Fibroblast of skin of abdomen (primary cell): ENCODE measurements around the gene ANG.
"Not testable (repeated sequence)": the region's sequence is repeated elsewhere in the genome, so short reads cannot be mapped to it uniquely, and the experiment has no call there.

Experiments used
- DNase-seq: peaks from one replicate; pipeline ENCODE4 v3.0.0-alpha.2; 2013

Gene ANG

DNA sequence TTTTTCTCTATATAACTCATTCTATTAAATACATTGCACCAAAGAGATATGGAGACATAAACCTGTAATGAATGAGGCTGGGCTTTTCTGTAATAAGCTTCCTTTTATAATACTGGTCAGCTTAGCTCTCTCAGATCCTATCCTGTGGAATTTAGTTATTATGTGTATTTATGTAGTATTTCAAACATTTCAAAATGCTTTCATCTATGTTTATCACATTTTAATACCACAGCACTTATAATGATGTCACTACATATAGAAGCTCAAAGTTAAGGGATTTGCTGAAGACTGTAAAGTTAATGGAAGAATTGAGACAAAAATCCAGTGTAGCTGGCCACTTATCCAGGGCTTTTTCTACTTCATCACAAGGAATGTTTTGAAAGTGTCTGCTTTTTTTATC is 11.4 kb downstream of the ANG start:
- DNase-seq, result no peak

DNA sequence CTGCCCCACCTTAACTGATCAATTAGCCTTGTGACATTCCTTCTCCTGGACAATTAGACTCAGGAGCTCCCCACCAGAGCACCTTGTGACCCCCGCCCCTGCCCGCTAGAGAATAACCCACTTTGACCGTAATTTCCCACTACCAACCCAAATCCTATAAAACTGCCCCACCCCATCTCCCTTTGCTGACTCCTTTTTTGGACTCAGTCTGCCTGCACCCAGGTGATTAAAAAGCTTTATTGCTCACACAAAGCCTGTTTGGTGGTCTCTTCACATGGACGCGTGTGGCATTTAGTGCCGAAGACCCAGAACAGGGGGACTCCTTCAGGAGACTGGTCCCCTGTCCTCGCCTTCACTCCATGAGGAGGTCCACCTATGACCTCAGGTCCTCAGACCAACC is 12.4 kb downstream of the ANG start:
- not testable (repeated sequence) for DNase-seq

DNA sequence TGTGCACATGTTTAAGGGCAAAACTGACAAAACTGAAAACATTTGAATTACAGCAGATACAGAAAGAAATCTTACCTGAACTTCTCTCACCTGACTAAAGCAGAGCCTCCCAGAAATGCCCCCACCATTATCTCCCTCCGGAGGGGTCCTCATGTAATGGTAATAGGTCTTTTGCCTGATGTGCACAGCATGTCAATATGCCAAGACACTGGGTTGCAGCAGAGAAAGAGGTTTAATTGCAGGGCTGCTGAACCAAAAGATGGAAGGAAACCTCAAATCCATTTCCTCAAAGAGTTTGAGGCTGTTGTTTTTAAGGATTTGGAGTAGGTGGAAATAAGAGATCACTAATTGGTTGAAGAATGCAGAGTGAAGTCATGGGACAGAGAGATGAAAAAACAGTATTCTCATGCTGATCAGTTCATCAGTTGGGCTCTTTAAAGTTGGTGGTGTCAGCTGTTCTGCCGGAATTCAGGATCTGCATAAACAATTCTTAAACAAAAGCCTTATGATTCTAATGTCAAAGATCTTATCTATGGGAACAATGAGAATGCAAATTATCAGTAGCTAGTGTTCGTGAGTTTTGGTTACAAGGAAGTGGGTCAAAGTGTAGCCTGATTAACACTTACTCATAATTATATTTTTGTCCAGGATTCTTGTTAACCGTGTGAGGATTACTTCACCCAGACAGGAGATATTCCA is 18.2 kb downstream of the ANG start:
- DNase-seq, result no peak

DNA sequence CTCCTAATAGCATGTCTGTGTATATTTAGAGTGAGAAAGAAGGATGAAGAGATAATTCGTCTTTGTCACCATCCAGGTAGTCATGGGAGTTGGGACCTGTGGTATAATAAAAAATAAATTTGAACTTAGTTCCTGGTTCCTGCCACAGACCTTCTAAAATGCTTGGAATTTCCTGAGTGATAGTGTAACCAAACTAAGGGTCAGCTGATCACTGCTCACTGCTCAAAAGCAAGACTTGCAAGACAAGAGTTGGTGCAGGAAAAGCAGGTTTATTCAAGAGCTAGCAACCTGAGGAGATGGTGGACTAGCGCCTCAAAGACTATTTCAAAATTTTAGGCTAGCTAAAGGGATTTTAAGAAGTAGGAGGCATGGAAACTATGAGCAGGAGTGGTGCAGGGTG is 19.1 kb downstream of the ANG start:
- no peak for DNase-seq

DNA sequence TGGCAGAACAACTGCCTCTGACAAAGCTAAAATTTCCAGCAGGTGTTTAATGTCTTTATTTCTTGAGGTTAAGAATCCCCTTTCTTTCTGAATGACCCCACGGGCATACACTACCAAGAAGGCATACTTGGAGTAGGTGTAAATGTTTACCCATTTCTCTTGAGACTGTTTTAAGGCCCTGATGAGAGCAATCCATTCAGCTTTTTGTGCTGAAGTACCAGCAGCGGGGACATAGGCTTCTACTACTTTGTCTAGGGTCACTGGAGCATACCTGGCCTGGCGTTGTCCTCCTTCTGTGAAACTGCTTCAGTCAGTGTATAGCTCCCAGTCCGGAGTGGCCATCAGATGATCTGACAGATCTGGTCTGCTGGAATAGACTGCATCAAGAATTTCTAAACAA is 22.7 kb downstream of the ANG start:
- no peak for DNase-seq

DNA sequence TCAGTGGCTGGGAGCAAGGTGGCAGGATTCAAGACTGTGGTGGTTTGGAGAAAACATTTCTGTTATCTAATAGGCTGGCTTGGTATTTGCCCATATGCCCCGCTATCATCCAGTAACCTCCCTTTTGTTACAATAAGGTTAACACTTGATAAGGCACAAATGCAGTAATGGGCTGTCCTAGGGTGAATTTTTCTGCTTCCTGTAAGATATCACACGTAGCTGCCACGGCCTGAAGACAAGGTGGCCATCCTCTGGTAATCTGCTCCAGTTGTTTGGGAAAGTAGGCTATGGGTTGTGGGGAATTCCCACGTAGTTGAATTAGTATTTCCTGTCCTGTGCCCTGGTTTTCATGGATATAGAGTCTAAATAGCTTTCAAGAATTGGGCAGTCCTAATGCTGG is 23.1 kb downstream of the ANG start:
- DNase-seq, result no peak

DNA sequence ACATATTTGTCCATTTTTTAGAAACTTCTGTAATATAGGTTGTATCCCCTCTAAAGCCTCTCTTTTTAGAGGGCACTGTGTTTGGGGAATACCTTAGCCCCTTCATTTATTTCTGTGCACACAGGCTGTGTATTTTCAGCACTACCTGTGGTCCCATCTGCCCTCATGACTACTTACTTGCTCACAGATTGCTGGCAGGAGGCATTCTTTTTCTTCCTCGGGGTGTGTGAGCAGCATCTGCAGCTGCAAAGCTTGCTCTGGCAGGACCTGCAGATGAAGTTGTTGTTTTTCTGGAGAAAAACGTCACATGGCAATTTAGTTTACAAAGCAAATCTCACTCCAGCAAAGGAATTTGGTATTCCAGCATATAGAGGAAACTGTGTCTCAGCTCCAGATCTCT is 24.3 kb downstream of the ANG start:
- DNase-seq, result no peak

DNA sequence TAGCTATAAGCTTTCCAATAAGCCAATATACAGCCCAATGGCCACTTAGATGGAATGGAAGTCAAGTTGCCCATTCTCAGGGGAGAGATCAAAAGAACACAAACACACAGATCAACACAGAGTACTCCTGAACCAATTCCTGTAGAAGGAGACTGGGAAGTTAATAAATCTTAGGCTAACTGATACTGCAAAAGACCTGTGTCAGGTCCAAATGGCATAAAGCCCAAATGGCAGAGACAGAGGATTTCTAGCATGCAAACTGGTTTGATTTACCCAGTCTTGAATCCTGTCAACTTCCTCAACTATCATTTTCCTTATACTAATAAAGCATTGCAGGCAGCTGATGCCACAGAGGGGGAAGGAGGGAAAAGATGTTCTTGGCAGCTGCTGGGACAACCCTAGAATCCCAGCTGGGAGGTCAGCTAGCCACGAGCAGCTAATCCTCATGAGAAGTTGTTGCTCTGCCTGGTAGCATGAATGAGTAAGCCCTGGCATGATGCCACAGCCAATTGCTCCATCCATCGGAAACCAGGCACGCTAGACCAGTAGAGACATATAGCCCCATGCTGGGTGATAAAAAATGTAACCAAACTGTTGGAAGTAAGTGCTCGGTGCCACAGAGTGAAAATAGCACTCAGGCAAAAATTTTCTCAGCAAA is 26.2 kb downstream of the ANG start:
- DNase-seq, result peak; percentile 3

DNA sequence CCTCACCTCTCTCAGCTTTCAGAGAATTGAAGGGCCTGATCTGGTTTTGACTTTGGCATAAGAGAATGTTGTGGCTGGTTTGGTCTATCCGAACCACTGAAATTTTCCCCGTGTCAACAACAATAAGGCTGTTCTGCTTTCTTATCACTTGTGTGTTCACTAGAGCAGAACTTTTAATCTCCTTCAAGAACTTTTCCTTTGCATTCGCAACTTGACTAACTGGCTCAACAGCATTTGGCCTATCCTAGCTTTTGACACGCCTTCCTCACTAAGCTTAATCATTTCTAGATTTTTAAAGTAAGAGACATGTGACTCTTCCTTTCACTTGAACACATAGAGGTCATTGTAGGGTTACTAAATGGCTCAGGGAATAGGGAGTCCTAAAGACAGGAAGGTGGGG is 31.2 kb downstream of the ANG start:
- no peak for DNase-seq

DNA sequence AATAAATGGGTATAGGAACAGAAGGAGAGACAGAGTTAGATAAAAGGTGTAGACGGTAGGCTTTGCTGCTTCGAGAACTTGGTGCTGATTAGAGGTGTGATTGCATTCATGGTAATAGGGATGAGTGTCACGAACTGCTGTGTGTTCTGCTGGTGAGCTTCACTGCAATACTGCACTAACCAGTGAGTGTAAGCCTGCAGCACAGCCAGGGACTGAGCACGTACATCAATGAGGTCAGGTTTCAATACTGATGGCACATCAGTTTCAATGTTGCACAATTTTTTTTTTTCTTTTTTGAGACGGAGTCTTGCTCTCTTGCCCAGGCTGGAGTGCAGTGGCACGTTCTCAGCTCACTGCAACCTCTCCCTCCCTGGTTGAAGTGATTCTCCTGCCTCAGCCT is 32.2 kb downstream of the ANG start:
- no peak for DNase-seq

DNA sequence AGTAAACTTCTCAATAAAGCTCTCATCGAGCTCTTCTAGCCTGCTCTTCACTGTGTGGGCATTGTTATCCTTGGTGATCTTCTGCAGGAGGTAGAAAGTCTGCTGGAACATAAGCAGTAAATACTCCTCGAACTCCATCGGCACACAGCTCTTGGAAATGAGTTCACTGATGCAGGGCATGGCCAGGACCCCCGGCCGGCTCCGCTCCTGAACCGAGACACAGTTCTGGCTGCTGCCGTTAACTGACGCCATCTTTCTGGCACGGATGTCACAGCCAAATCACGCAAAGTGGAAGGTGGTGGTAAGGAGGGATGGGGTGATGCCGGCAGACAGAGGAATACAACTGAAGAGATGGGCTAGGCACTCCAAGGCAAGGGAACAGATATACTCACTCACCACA is 33.5 kb downstream of the ANG start:
- DNase-seq, result no peak

DNA sequence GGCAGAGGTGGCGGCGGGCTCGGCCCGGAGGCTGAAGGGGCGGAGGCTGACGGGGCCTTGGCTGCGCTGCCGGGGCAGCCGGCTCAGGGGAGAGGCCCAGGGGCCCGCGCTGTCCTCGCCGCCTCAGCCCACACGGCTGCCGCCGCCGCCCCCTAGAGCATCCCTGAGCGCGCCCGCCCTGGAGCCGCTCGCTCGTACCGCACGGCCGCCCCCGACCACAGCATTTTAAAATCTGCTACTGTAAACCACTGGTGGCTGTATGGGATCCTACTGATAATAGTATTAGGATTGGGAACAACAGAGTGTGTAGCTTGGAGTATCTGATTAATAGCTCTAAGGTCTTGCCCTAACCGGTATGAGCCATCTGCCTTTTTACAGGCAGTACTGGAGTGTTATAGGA is 34.9 kb downstream of the ANG start:
- no peak for DNase-seq

DNA sequence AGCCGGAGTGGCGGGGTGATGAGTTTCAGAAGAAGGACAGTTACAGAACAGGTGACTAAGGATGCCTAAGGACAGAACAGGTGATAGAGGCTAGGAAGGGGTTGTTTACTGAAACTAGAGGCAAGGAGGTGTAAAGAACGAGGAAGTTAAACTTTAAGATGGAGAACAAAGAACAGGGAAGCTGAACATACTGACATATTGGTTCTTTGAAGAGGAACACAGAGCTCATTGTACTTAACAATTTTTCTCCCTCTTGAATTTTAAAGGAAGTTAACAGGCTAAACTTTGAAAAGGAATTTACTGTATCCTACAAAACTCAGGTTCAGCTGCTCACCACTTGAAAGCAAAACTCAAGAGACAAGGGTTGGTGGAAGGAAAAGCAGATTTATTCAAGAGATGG is 37.6 kb downstream of the ANG start:
- not testable (repeated sequence) for DNase-seq

DNA sequence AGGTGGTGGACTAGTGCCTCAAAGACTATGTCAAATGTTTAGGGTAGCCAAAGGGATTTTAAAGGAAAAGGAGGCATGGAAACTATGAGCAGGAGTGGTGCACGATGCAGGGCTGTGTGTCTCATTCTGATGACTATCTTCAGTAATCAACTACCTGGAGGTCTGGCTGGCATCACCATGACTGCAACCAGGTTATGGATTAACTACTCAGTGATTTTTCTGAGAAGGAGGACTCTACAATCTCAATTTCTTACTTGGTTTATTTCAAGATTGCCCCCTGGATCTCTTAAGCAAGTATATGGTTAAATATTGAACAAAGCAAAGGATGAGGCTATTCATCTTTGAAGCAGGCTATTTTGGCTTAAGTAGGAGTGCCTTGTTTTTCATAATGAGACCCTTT is 38.0 kb downstream of the ANG start:
- no peak for DNase-seq

DNA sequence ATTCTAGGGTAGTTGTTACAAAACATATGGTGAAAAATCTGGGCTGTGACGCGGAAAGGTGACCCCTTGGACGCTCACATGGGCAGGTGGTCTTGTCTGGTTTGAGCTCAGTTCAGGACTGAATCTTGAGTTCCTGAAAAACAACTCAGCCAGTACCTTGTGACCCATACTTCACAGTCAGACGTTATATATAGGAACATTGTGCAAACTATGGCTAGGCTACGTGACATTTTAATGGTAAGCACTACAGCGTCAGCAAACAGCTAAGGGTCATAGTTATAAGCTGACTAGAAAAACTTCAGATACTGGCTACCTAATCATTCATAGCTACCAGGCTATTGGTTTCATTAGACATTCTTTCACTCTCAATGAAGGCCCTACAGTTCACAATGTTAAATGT is 42.3 kb downstream of the ANG start:
- no peak for DNase-seq

DNA sequence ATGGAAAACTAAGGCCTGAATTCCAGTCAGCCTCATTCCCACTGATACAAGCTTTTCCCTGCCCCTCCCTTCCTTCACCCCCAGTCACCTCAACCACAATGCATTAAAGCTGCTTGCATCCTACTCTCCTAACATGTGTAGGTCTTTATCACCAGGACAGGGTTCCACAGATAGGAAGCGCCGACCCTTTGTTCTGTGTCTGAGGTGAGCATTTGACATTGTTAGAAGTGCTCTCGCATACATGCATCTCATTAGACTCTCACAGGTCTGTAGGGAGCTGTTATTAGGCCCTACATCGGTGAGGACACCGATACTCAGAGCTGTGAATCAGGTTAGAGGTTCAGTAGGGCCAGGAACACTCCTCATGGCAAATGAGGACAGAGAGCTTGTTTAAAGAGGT is 43.9 kb downstream of the ANG start:
- no peak for DNase-seq

DNA sequence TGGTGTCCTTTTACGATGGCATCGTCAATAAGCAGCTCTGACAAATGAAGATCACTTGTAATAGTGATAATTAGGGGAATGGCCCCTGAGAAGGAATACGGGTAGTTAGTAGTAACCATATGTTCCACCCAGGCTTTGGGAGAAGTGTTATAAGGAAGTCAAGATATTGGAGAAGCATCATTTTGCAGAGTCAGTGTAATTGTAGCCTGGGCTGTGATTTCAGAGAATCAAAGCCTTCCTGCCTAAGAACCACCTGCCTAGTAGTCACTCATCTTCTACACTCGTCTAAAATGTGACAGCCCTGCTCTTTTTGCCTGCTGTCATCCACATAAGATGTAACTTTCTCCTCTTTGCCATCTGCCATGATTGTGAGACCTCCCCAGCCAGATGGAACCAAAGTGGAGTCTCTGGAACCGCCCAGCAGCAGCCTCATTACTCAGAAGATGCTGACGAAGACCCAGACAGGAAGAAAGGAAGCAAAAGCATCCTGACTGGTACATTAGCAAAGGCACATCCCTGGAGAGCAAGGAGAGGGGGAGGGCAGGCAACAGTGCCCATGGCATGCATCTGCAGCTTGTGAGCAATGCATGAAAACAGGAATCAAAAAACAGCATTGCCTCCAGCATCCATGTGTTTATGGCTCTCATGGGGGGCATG is 44.5 kb downstream of the ANG start:
- DNase-seq, result no peak

DNA sequence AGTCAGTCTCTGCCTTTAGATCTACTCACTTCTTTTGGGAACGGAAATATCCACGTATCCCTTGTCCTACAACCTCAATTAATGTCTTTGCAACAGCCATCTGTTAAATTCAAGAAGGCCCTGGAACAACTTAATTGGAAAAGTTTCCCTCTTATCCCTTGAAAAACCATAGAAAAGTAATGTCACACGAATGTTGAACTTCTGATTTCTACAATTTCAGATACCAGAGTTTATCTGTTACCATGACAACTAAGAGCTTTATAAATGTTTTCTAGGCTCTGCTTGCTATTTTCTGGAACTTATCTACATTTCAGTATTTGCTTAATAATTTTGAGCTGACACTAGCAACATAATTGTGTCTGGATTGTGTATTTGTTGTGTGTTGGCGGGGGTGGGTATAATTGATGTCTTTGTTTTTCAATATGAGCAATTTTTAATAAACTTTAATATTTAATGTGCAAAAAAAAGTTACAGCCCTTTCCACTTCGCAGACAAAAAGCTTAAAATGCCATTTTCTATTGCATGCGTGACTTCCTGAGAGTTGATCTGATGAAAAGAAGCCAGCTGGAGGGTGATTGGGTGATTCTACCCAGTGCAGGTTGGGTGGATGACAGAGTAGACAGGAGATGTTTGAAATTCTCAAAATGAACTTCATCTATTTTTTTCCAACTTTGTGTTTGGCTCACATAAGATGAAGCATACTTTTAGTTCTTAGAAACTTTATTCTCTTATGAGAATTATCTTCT is 45.3 kb downstream of the ANG start:
- DNase-seq, result no peak

DNA sequence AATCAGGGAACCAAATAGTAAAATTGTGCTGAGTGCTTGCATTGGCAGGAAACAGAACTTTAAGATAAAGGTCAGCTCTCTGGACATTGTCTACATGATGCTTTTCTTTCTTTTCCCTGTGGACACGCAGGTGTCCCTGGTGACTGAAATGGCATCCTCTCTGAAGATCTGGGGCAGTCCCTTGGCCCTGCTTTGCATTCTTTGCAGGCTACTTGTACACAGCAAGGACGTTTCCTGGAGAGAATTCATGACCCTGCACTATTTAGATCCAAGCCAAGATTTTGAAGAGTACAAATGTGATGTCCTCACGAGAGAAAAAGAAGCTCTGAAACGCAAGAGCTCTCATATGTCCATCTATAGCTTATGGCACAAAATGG is 45.9 kb downstream of the ANG start:
- DNase-seq, result no peak

DNA sequence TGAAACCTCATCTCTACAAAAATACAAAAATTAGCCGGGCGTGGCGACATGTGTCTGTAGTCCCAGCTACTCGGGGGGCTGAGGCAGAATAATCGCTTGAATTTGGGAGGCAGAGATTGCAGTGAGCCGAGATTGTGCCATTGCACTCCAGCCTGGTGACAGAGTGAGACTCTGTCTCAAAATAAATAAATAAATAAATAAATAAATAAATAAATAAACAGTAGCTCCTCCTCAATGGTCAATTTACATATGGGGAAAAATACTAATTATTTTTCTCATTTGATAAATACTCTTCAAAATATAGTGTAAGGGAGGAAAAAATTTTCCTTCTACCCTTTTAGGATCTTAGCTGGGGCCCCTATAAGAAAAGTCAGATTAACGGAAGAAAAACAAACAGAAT is 49.7 kb downstream of the ANG start:
- not testable (repeated sequence) for DNase-seq

DNA sequence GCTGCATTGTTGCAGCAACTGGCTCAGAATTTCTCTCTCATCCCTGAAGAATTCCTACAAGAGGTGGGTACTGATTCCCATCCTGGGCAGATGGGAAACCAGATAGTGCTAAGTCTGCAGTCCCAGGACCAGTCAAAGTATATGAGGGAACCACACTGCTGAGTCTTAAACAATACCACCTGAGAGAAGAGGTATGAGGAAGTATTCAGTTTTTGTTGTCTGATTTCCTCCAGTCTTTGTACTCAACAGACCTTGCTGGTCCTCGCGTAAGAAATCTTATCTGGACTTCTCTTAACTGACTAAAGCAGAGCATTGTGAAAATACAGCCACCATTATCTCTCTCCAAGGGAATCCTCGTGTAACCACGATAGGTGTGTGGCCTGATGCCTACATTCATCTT is 53.6 kb downstream of the ANG start:
- no peak for DNase-seq

DNA sequence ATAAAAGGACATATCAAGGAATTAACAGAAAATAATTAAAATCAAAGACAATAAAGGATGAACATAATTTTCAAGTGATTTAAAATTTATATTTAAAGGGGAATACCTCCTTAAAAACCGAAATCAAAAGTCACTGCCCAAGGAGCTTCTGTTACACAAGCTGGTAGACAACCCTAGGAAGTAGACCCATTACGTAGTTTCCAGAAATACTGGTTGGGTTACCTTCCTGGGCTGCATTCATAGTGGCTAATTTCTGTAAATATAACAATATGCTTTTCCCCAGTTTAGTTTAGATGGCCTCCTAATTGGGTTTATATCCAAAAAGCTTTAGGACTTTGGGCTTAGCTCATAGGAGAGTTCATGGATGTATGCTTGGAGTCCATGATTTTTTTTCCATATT is 55.0 kb downstream of the ANG start:
- DNase-seq, result no peak
